ENCODE data around the gene PIK3CD.

DNA sequence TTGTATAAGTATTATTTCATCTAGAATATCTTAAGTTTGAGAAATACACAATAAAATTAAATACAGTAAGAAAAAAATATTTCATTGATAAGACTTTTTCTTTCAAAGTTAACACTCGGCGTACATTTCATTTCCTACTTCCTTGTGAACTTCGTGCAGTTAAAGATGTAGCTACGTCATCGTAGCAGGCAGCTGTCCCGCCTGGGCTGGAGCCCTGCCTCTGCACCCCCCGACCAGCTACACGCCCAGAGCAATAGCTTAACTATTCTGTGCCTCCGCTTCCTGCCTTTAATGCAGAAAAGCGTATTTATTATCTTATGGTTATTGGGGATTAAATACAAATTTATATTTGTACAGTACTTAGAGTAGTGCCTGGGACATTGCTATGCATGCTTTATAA lies 118.8 kb downstream of the PIK3CD start:
- TF ChIP-seq, protein P1, sequence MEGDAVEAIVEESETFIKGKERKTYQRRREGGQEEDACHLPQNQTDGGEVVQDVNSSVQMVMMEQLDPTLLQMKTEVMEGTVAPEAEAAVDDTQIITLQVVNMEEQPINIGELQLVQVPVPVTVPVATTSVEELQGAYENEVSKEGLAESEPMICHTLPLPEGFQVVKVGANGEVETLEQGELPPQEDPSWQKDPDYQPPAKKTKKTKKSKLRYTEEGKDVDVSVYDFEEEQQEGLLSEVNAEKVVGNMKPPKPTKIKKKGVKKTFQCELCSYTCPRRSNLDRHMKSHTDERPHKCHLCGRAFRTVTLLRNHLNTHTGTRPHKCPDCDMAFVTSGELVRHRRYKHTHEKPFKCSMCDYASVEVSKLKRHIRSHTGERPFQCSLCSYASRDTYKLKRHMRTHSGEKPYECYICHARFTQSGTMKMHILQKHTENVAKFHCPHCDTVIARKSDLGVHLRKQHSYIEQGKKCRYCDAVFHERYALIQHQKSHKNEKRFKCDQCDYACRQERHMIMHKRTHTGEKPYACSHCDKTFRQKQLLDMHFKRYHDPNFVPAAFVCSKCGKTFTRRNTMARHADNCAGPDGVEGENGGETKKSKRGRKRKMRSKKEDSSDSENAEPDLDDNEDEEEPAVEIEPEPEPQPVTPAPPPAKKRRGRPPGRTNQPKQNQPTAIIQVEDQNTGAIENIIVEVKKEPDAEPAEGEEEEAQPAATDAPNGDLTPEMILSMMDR (conservative IDR thresholded peaks at IDR 0.05 in 1 of 2, IDR thresholded peaks at IDR 0.05 in 1 of 2; ENCODE audit: extremely low read depth in 1 of 2, insufficient read depth in 1 of 2, low read depth in 1 of 2, low read length in 2 of 2): no peak
- TF ChIP-seq EZH2 (IDR thresholded peaks at IDR 0.05; ENCODE audit: borderline replicate concordance, low read length): no peak
